DMS114 treated with DMSO at 0.1 percent for 48 hours (cell line): ENCODE measurements around the gene ICAM3.

ENCODE experiments used
- DNase-seq: peaks from one replicate; lab custom pipeline; 2025; ENCODE audit not compliant: unreplicated experiment; lab: John Stamatoyannopoulos, UW

Gene ICAM3

GRCh38 chr19:10321417-10321797 is 18.0 kb downstream of the ICAM3 start:
- no peak for DNase-seq

GRCh38 chr19:10320602-10321416 is 18.6 kb downstream of the ICAM3 start:
- no peak for DNase-seq

- DNase-seq, result no peak
These were observed 20.4 kb downstream of the ICAM3 start for GRCh38 chr19:10318807-10319682.

- DNase-seq, result no peak
These were observed 21.5 kb downstream of the ICAM3 start for GRCh38 chr19:10317857-10318462.

- DNase-seq, result no peak
These were observed 22.2 kb downstream of the ICAM3 start for GRCh38 chr19:10317045-10317856.

GRCh38 chr19:10316229-10317044 is 23.0 kb downstream of the ICAM3 start:
- DNase-seq, result no peak

- DNase-seq, result peak; percentile 35
These were observed 23.8 kb downstream of the ICAM3 start, which contains the start of gene FDX2 for GRCh38 chr19:10315335-10316214. Gene FDX2, minus strand, starts transcription at chr19:10316015. Its CDS starts 19 bp downstream, at chr19:10315996.

- no peak for DNase-seq
These were observed 30.0 kb downstream of the ICAM3 start, which contains the start of gene ZGLP1 for GRCh38 chr19:10309423-10309822. Gene ZGLP1, minus strand, starts transcription at chr19:10309815.

GRCh38 chr19:10306327-10306726 is 33.1 kb downstream of the ICAM3 start:
- no peak for DNase-seq

- DNase-seq, result no peak
These were observed 34.2 kb downstream of the ICAM3 start for GRCh38 chr19:10305139-10305806.

- DNase-seq, result no peak
These were observed 39.6 kb downstream of the ICAM3 start for GRCh38 chr19:10299545-10300458.

GRCh38 chr19:10295847-10296591 is 43.4 kb downstream of the ICAM3 start:
- no peak for DNase-seq

GRCh38 chr19:10295305-10295846 is 44.0 kb downstream of the ICAM3 start:
- no peak for DNase-seq

- no peak for DNase-seq
These were observed 45.1 kb downstream of the ICAM3 start for GRCh38 chr19:10294368-10294697.

GRCh38 chr19:10293637-10294367 is 45.6 kb downstream of the ICAM3 start:
- no peak for DNase-seq
